ENCODE measurements around the gene CCL22. TPM values are rescaled to one million over a fixed set of nuclear protein-coding genes. Genes with fewer than 3 reads are reported as not detected.

The CCL22 gene
- total RNA-seq, 1 donor from 2014 or later = not detected

GRCh38 chr16:57391300-57391699, 32.7 kb downstream of the CCL22 start:
- Histone ChIP-seq H3K4me2 (no peak overlapping the region), H3F3A (ENCODE audit: low read depth) (peaks cover 12% of the 10 kb centered on the region), H3K79me2 (ENCODE audit: low read depth) (no peaks in the 10 kb centered on the region), H2AFZ (replicated peaks) (no peak overlapping the region), H3K4me1 (peaks cover 3% of the 10 kb centered on the region), H3K9me3 (ENCODE audit: low read depth) (no peaks in the 10 kb centered on the region), H3K4me3 (no peak overlapping the region), H3K36me3 (no peaks in the 10 kb centered on the region), H4K20me1 (ENCODE audit: low read depth) (no peaks in the 10 kb centered on the region), H3K27ac (no peak overlapping the region), H3K27me3 (no peaks in the 10 kb centered on the region), H3K9ac (no peak overlapping the region)
- Mint-ChIP-seq H3K9me3 (no peaks in the 10 kb centered on the region), H3K27me3 (ENCODE audit: insufficient read depth, low read depth) (peaks cover 19% of the 10 kb centered on the region), H3K27ac (no peak overlapping the region), H3K4me1 (peaks cover 7% of the 10 kb centered on the region), H3K4me3 (no peak overlapping the region), H3K36me3 (no peaks in the 10 kb centered on the region)
- TF ChIP-seq CTCF (IDR thresholded peaks at IDR 0.05) (no peak), EZH2 (IDR thresholded peaks at IDR 0.05) (no peak), EZH2phosphoT487 (IDR thresholded peaks at IDR 0.05) (no peak)
- no peak for DNase-seq (ENCODE audit: low spot score)

GRCh38 chr16:57391708-57392107, 33.1 kb downstream of the CCL22 start:
- H3K4me1 ChIP-seq = no peaks in the 10 kb centered on the region
- H3K9ac ChIP-seq = no peak overlapping the region
- no peak for DNase-seq (ENCODE audit: low spot score)
- peaks cover 8% of the 10 kb centered on the region for H3F3A ChIP-seq (ENCODE audit: low read depth)
- H3K36me3 ChIP-seq = no peaks in the 10 kb centered on the region
- H3K9me3 ChIP-seq (ENCODE audit: low read depth) = no peaks in the 10 kb centered on the region
- no peaks in the 10 kb centered on the region for H3K79me2 ChIP-seq (ENCODE audit: low read depth)
- no peaks in the 10 kb centered on the region for H3K27me3 ChIP-seq
- H3K4me2 ChIP-seq = no peak overlapping the region
- no peak overlapping the region for H2AFZ ChIP-seq (replicated peaks)
- Mint-ChIP-seq H3K36me3 (no peaks in the 10 kb centered on the region), H3K27ac (no peak overlapping the region), H3K4me1 (peaks cover 3% of the 10 kb centered on the region), H3K27me3 (ENCODE audit: insufficient read depth, low read depth) (peaks cover 19% of the 10 kb centered on the region), H3K9me3 (no peaks in the 10 kb centered on the region), H3K4me3 (no peak overlapping the region)
- TF ChIP-seq CTCF (IDR thresholded peaks at IDR 0.05) (no peak), EZH2phosphoT487 (IDR thresholded peaks at IDR 0.05) (no peak), EZH2 (IDR thresholded peaks at IDR 0.05) (no peak)
- H3K27ac ChIP-seq = no peak overlapping the region
- no peaks in the 10 kb centered on the region for H4K20me1 ChIP-seq (ENCODE audit: low read depth)
- no peak overlapping the region for H3K4me3 ChIP-seq

- peak overlapping the region; percentile 35 for H3K27ac Mint-ChIP-seq
- no peak overlapping the region for H3K4me3 Mint-ChIP-seq
- TF ChIP-seq EZH2 (IDR thresholded peaks at IDR 0.05) (no peak), EZH2phosphoT487 (IDR thresholded peaks at IDR 0.05) (no peak), CTCF (IDR thresholded peaks at IDR 0.05) (no peak)
- no peaks in the 10 kb centered on the region for H3K9me3 ChIP-seq (ENCODE audit: low read depth)
- no peaks in the 10 kb centered on the region for H4K20me1 ChIP-seq (ENCODE audit: low read depth)
- no peak overlapping the region for H3K27ac ChIP-seq
- H3K9me3 Mint-ChIP-seq = no peaks in the 10 kb centered on the region
- no peak overlapping the region for H3K9ac ChIP-seq
- H3K4me3 ChIP-seq = no peak overlapping the region
- DNase-seq (ENCODE audit: low spot score) = no peak
- peaks cover 8% of the 10 kb centered on the region for H3F3A ChIP-seq (ENCODE audit: low read depth)
- no peaks in the 10 kb centered on the region for H3K36me3 ChIP-seq
- H3K27me3 ChIP-seq = no peaks in the 10 kb centered on the region
- H3K4me1 Mint-ChIP-seq = no peaks in the 10 kb centered on the region
- H3K79me2 ChIP-seq (ENCODE audit: low read depth) = no peaks in the 10 kb centered on the region
- no peak overlapping the region for H3K4me2 ChIP-seq
- H3K4me1 ChIP-seq = no peaks in the 10 kb centered on the region
- H2AFZ ChIP-seq (replicated peaks) = no peak overlapping the region
- H3K36me3 Mint-ChIP-seq = no peaks in the 10 kb centered on the region
- H3K27me3 Mint-ChIP-seq (ENCODE audit: insufficient read depth, low read depth) = peaks cover 19% of the 10 kb centered on the region
Observed at GRCh38 chr16:57392694-57393093, 34.1 kb downstream of the CCL22 start.

Data from neural progenitor cell (in vitro differentiated cells).